ENCODE measurements around the gene PARP8. TPM values are rescaled to one million over a fixed set of nuclear protein-coding genes. Genes with fewer than 3 reads are reported as not detected.

The PARP8 gene
- total RNA-seq, 1 donor from 2014 or later: 13.6 TPM

GRCh38 chr5:50855001-50855400, 188.6 kb downstream of the PARP8 start:
- Mint-ChIP-seq H3K9me3 (ENCODE audit: unreplicated experiment) (no peaks in the 10 kb centered on the region), H3K4me3 (ENCODE audit: unreplicated experiment) (no peak overlapping the region), H3K27ac (ENCODE audit: unreplicated experiment) (no peak overlapping the region), H3K4me1 (ENCODE audit: unreplicated experiment) (peaks cover 4% of the 10 kb centered on the region), H3K27me3 (ENCODE audit: unreplicated experiment) (no peaks in the 10 kb centered on the region), H3K36me3 (ENCODE audit: low read depth, unreplicated experiment) (no peaks in the 10 kb centered on the region)
- no peak for DNase-seq (ENCODE audit: low spot score)
- TF ChIP-seq CTCF (IDR thresholded peaks at IDR 0.05; ENCODE audit: unreplicated experiment): no peak

GRCh38 chr5:50856401-50857119, 190.1 kb downstream of the PARP8 start:
- H3K9me3 Mint-ChIP-seq (ENCODE audit: unreplicated experiment): no peaks in the 10 kb centered on the region
- no peak overlapping the region for H3K4me3 Mint-ChIP-seq (ENCODE audit: unreplicated experiment)
- DNase-seq (ENCODE audit: low spot score): no peak
- H3K4me1 Mint-ChIP-seq (ENCODE audit: unreplicated experiment): peaks cover 4% of the 10 kb centered on the region
- no peaks in the 10 kb centered on the region for H3K27me3 Mint-ChIP-seq (ENCODE audit: unreplicated experiment)
- no peak for TF ChIP-seq CTCF (IDR thresholded peaks at IDR 0.05; ENCODE audit: unreplicated experiment)
- no peak overlapping the region for H3K27ac Mint-ChIP-seq (ENCODE audit: unreplicated experiment)
- no peaks in the 10 kb centered on the region for H3K36me3 Mint-ChIP-seq (ENCODE audit: low read depth, unreplicated experiment)

- Mint-ChIP-seq H3K27ac (ENCODE audit: unreplicated experiment) (no peak overlapping the region), H3K36me3 (ENCODE audit: low read depth, unreplicated experiment) (no peaks in the 10 kb centered on the region), H3K9me3 (ENCODE audit: unreplicated experiment) (no peaks in the 10 kb centered on the region), H3K4me3 (ENCODE audit: unreplicated experiment) (no peak overlapping the region), H3K27me3 (ENCODE audit: unreplicated experiment) (no peaks in the 10 kb centered on the region), H3K4me1 (ENCODE audit: unreplicated experiment) (no peaks in the 10 kb centered on the region)
- no peak for DNase-seq (ENCODE audit: low spot score)
- no peak for TF ChIP-seq CTCF (IDR thresholded peaks at IDR 0.05; ENCODE audit: unreplicated experiment)
Observed at GRCh38 chr5:50863534-50864170, 197.2 kb downstream of the PARP8 start.

- H3K4me1 Mint-ChIP-seq (ENCODE audit: unreplicated experiment): no peaks in the 10 kb centered on the region
Observed at GRCh38 chr5:50864466-50864865, 198.0 kb downstream of the PARP8 start.

More at GRCh38 chr5:50864466-50864865, 198.0 kb downstream of the PARP8 start:
- Mint-ChIP-seq H3K36me3 (ENCODE audit: low read depth, unreplicated experiment) (no peaks in the 10 kb centered on the region), H3K27me3 (ENCODE audit: unreplicated experiment) (no peaks in the 10 kb centered on the region), H3K4me3 (ENCODE audit: unreplicated experiment) (no peak overlapping the region), H3K27ac (ENCODE audit: unreplicated experiment) (no peak overlapping the region), H3K9me3 (ENCODE audit: unreplicated experiment) (no peaks in the 10 kb centered on the region)
- TF ChIP-seq CTCF (IDR thresholded peaks at IDR 0.05; ENCODE audit: unreplicated experiment): no peak
- DNase-seq (ENCODE audit: low spot score): no peak
